ENCODE measurements around the gene HM13.
A peak's percentile ranks its signal among the peaks of the same experiment; 100 is the strongest.
"Not testable (repeated sequence)": the region's sequence is repeated elsewhere in the genome, so short reads cannot be mapped to it uniquely, and the experiment has no call there.

Gene HM13

DNA sequence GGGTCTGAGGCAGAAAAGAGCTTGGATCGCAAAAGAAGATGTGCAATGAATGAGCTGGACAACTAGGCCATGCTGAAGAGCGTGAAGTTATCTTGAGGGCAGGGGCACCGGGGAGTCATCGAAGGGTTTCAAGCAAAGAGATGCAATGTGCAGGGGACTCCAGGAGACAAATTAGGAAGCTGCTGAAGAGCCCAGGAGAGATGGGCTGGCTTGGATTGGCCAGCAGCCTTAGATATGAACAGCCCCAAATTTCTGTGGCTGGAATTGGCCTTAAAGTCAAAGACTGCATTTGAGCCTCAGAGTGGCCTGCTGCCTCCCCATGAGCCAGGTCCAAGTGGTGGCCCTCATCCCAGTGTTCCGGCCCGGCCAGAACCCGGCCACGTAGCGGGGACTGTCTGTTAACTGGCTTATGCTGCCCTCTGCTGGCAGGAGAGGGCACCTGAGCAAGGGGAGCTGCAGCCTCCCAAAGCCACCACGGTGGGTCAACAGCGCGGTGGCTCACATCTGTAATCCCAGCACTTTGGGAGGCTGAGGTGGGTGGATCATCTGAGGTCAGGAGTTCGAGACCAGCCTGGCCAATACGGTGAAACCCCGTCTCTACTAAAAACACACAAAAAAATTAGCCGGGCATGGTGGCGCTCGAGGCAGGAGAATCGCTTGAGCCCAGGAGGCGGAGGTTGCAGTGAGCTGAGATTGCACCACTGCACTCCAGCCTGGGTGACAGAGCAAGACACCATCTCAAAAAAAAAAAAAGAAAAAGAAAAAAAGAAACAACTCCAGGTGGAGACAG, 11.2 kb upstream of the HM13 start:
- not testable (repeated sequence) for FAIRE-seq; DNase-seq (ENCODE audit: insufficient read length, low spot score)

DNA sequence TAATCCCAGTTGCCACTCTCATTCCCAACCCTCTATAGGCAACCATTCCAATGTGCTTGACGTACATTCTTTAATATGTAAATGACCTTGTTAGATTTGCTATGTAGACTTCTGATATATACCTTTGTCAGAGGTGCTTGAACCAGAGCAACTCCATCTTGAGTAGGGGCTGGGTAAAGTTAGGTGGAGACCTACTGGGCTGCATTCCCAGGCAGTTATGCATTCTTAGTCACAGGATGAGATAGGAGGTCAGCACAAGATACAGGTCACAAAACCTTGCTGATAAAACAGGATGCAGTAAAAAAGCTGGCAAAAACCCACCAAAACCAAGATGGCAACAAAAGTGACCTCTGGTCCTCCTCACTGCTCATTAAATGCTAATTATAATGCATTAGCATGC, 8.3 kb upstream of the HM13 start:
- FAIRE-seq (no peak), DNase-seq (ENCODE audit: insufficient read length, low spot score) (no peak)
- TF ChIP-seq, protein P1, sequence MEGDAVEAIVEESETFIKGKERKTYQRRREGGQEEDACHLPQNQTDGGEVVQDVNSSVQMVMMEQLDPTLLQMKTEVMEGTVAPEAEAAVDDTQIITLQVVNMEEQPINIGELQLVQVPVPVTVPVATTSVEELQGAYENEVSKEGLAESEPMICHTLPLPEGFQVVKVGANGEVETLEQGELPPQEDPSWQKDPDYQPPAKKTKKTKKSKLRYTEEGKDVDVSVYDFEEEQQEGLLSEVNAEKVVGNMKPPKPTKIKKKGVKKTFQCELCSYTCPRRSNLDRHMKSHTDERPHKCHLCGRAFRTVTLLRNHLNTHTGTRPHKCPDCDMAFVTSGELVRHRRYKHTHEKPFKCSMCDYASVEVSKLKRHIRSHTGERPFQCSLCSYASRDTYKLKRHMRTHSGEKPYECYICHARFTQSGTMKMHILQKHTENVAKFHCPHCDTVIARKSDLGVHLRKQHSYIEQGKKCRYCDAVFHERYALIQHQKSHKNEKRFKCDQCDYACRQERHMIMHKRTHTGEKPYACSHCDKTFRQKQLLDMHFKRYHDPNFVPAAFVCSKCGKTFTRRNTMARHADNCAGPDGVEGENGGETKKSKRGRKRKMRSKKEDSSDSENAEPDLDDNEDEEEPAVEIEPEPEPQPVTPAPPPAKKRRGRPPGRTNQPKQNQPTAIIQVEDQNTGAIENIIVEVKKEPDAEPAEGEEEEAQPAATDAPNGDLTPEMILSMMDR (IDR thresholded peaks at IDR 0.05; ENCODE audit: insufficient read depth, missing control alignments) = no peak

More for the DNA sequence above, 11.2 kb upstream of the HM13 start:
- TF ChIP-seq, protein P1 (IDR thresholded peaks at IDR 0.05; ENCODE audit: insufficient read depth, missing control alignments) = peak; percentile 87

GRCh38 chr20:31508517-31509244, 5.6 kb upstream of the HM13 start:
- DNase-seq (ENCODE audit: insufficient read length, low spot score) = no peak
- FAIRE-seq = no peak
- TF ChIP-seq, protein P1 (IDR thresholded peaks at IDR 0.05; ENCODE audit: insufficient read depth, missing control alignments) = no peak

DNA sequence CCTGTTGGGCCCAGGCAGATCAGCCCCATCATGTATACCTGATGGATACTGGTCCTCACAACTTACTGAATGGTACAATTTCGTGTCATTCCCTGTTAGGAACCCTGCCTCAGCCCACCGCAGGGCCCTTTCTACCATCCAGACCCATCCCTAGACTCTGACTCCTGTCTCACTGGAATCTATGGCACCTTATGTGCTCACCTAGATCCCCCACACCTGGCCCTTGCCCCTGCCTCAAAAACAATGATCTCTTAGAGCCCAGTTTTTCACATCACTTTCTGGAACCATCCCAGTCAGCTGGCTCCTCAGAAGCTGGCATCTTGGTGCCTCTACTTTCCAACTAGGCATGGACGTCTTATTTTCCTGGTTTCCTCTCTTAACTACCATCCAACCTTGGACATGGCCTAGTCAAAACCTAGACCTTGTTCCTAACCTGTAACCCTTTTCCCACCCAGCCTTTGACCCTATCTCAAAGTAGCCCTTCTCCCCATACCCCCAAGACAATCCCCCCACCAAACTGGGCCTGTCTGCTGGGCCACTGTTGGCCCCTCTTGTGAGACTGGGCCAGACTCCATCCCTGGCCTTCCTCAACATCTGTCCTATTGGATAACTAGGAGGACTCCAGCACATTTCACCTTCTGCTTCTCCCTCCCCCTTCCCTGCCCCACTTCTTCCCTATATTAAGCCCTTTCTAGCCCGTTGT, 981 bp downstream of the HM13 start:
- DNase-seq (ENCODE audit: insufficient read length, low spot score) (no peak), FAIRE-seq (no peak)
- TF ChIP-seq, protein P1 (IDR thresholded peaks at IDR 0.05; ENCODE audit: insufficient read depth, missing control alignments) = no peak

GRCh38 chr20:31515775-31516107, 1.5 kb downstream of the HM13 start:
- DNase-seq (ENCODE audit: insufficient read length, low spot score) (no peak), FAIRE-seq (no peak)
- TF ChIP-seq, protein P1 (IDR thresholded peaks at IDR 0.05; ENCODE audit: insufficient read depth, missing control alignments) = no peak

GRCh38 chr20:31516166-31516565, 1.9 kb downstream of the HM13 start:
- TF ChIP-seq, protein P1 (IDR thresholded peaks at IDR 0.05; ENCODE audit: insufficient read depth, missing control alignments) = no peak
- no peak for DNase-seq (ENCODE audit: insufficient read length, low spot score)
- FAIRE-seq = no peak
